ENCODE data around the gene MED26.

GRCh38 chr19:16660763-16661479 is 32.9 kb upstream of the MED26 start, which contains the start of gene TMEM38A:
- TF ChIP-seq TARDBP (IDR thresholded peaks at IDR 0.05; ENCODE audit: borderline replicate concordance) = no peak
- TF ChIP-seq CHD1 (IDR thresholded peaks at IDR 0.05; ENCODE audit: low read depth, low read length) = no peak
- no peak for TF ChIP-seq SIX5 (IDR thresholded peaks at IDR 0.05; ENCODE audit: low read depth, low read length, severe bottlenecking)
- TF ChIP-seq SIN3A (IDR thresholded peaks at IDR 0.05; ENCODE audit: low read depth, low read length) = no peak
- no peak for TF ChIP-seq CTCF (IDR thresholded peaks at IDR 0.05 in 2 of 3, conservative IDR thresholded peaks at IDR 0.05 in 1 of 3; ENCODE audit: control insufficient read depth in 2 of 3, extremely low read depth in 1 of 3, insufficient read depth in 1 of 3, low read depth in 3 of 3, low read length in 3 of 3)
- TF ChIP-seq STAT3 (IDR thresholded peaks at IDR 0.05; ENCODE audit: low read depth, low read length) = no peak
- no peak for TF ChIP-seq EP300 (IDR thresholded peaks at IDR 0.05; ENCODE audit: borderline replicate concordance in 1 of 2, control insufficient read depth in 1 of 2, low read depth in 2 of 2, low read length in 2 of 2)
- no peak for TF ChIP-seq RAD21 (IDR thresholded peaks at IDR 0.05; ENCODE audit: insufficient read depth, low read depth, low read length)
- no peak for TF ChIP-seq RELA (IDR thresholded peaks at IDR 0.05; ENCODE audit: borderline replicate concordance, partially characterized antibody)
- no peak for TF ChIP-seq NBN (IDR thresholded peaks at IDR 0.05)
- 0 out of 2 replicates have a peak, but pooled peaks have one; percentile 48 for TF ChIP-seq TCF12 (IDR thresholded peaks at IDR 0.05; ENCODE audit: low read depth, low read length)
- TF ChIP-seq POLR2AphosphoS5 (IDR thresholded peaks at IDR 0.05; ENCODE audit: low read length) = no peak; the same call in 1 of the 2 replicates
- TF ChIP-seq, protein P1, sequence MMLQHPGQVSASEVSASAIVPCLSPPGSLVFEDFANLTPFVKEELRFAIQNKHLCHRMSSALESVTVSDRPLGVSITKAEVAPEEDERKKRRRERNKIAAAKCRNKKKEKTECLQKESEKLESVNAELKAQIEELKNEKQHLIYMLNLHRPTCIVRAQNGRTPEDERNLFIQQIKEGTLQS (IDR thresholded peaks at IDR 0.05; ENCODE audit: borderline replicate concordance, extremely low read depth, low read depth, low read length) = no peak
- TF ChIP-seq POLR2AphosphoS2 (IDR thresholded peaks at IDR 0.05; ENCODE audit: low read depth, low read length) = no peak

Measured in GM12878 (cell line).